ENCODE results near the gene ZNF75A. TPM values are rescaled to one million over a fixed set of nuclear protein-coding genes. Genes with fewer than 3 reads are reported as not detected.

Gene ZNF75A
- total RNA-seq, 4 donors from 2014 or later: 24.0 to 28.2 (median 25.7) TPM

DNA sequence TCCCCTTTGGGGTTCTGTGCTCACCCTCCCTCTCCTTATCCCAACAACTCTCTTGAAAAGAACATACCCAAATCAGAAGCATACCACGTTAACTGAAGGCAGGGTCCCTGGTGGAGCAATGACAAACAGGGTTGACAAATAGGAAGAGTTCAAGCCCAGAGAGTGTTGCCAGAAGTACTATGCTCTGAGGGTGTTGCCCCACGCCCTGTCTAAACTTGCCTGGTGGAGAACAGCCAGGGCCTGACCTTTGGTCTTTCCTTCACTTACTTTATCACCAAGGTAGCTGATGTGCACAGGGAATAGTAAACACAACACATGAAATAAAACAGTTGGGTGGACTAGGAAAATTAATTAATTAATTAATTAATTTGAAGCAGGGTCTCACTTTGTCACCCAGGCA lies 23.3 kb downstream of the ZNF75A start:
- Histone ChIP-seq H3K27me3 (no peaks in the 10 kb centered on the region), H3K9me3 (peaks cover 0 to 85% (median 16%) of the 10 kb centered on the region in 4 donors), H3K4me1 (no peaks in the 10 kb centered on the region), H3K36me3 (peaks cover 0 to 16% (median 0%) of the 10 kb centered on the region in 3 donors), H3K4me3 (no peak overlapping the region), H3K27ac (no peak overlapping the region)
- WGBS, 2 donors: 47 to 63% methylated on average over 2 of the region's 2 CpGs
- no peak for DNase-seq (ENCODE audit: low spot score in 2 of 2)
- TF ChIP-seq, protein P1, sequence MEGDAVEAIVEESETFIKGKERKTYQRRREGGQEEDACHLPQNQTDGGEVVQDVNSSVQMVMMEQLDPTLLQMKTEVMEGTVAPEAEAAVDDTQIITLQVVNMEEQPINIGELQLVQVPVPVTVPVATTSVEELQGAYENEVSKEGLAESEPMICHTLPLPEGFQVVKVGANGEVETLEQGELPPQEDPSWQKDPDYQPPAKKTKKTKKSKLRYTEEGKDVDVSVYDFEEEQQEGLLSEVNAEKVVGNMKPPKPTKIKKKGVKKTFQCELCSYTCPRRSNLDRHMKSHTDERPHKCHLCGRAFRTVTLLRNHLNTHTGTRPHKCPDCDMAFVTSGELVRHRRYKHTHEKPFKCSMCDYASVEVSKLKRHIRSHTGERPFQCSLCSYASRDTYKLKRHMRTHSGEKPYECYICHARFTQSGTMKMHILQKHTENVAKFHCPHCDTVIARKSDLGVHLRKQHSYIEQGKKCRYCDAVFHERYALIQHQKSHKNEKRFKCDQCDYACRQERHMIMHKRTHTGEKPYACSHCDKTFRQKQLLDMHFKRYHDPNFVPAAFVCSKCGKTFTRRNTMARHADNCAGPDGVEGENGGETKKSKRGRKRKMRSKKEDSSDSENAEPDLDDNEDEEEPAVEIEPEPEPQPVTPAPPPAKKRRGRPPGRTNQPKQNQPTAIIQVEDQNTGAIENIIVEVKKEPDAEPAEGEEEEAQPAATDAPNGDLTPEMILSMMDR (IDR thresholded peaks at IDR 0.05): no peak
- TF ChIP-seq EP300 (IDR thresholded peaks at IDR 0.05) (no peak), POLR2A (IDR thresholded peaks at IDR 0.05) (no peak)

DNA sequence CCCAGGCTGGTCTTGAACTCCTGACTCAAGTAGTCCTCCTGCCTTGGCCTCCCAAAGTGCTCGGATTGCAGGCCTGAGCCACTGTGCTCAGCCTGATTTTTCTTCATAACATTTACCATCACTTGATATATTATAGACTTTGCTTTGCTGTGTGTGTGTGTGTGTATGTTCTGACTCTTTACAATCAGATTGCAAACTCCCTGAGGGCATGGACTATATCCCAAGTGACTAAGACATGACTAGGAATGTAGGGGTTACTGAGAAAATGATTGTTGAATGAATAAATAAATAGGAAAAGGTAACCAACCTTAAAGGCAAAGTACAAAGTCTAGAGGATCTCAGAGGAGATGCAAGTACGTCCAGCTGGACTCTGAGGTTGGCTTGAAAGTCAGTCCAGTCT lies 40.7 kb downstream of the ZNF75A start:
- 56 to 63% methylated on average over 2 of the region's 2 CpGs for WGBS, 2 donors

DNA sequence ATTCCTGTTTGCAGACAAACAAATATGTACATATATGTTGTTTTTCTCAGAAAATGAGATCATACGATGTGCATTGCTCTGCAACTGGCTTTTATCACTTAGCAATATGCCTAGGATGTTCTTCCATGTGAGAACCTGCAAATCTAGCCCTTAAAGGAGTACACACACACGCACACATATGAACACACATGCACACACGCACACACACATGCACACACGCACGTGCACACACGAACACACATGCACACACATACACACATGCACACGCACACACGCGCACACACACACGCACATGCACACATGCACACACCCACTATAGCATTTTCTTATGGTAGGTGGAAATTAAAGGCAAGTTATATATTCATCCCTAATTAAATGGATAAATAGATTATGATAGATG lies 42.3 kb downstream of the ZNF75A start:
- H3K36me3 ChIP-seq: no peaks in the 10 kb centered on the region
- H3K4me1 ChIP-seq: no peaks in the 10 kb centered on the region
- TF ChIP-seq EP300 (IDR thresholded peaks at IDR 0.05): no peak
- no peak for TF ChIP-seq POLR2A (IDR thresholded peaks at IDR 0.05)
- TF ChIP-seq, protein P1 (IDR thresholded peaks at IDR 0.05): no peak
- no peak overlapping the region for H3K27ac ChIP-seq
- H3K4me3 ChIP-seq: no peak overlapping the region
- 61 to 71% methylated on average over 10 of the region's 10 CpGs for WGBS, 2 donors
- H3K27me3 ChIP-seq: no peaks in the 10 kb centered on the region
- H3K9me3 ChIP-seq: peaks cover 0 to 18% (median 0%) of the 10 kb centered on the region in 4 donors
- no peak for DNase-seq (ENCODE audit: low spot score in 2 of 2)

More for the DNA sequence above, 40.7 kb downstream of the ZNF75A start:
- H3K27ac ChIP-seq: no peak overlapping the region
- H3K9me3 ChIP-seq: peaks cover 0 to 12% (median 0%) of the 10 kb centered on the region in 4 donors
- no peaks in the 10 kb centered on the region for H3K27me3 ChIP-seq
- no peak for DNase-seq (ENCODE audit: low spot score in 2 of 2)
- H3K36me3 ChIP-seq: no peaks in the 10 kb centered on the region
- H3K4me1 ChIP-seq: no peaks in the 10 kb centered on the region
- TF ChIP-seq, protein P1 (IDR thresholded peaks at IDR 0.05): no peak
- TF ChIP-seq EP300 (IDR thresholded peaks at IDR 0.05) (no peak), POLR2A (IDR thresholded peaks at IDR 0.05) (no peak)
- no peak overlapping the region for H3K4me3 ChIP-seq

DNA sequence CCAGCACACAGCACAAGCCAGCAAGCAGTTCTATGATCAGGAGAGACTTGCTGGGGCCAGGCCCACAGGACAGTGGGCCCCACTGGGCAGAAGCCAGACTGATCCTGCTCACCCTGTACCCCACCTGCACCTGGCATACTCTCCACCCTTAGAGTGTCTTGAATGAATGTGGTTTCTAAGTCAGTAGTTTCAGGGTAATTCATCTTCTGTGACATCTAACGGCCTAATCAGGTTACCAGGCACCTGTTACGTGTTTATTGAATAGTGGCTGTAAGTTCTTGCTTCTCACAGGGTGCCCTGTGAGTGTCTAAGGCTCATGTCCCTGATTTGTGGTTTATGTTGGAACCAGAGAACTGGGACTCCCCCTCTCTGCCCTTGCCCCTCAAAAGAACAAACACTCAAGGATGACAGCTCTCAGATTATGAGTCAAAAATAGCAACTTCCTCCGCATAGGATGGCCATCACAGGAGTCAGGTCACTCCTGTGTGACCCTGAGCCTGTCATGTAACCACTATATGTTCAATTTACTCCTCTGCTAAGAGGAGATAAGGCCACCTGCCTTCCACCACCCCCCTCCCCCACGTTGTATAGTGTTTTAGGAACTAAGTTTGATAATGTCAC lies 43.4 kb downstream of the ZNF75A start:
- Histone ChIP-seq H3K9me3 (peaks cover 0 to 16% (median 0%) of the 10 kb centered on the region in 4 donors), H3K36me3 (no peaks in the 10 kb centered on the region)

DNA sequence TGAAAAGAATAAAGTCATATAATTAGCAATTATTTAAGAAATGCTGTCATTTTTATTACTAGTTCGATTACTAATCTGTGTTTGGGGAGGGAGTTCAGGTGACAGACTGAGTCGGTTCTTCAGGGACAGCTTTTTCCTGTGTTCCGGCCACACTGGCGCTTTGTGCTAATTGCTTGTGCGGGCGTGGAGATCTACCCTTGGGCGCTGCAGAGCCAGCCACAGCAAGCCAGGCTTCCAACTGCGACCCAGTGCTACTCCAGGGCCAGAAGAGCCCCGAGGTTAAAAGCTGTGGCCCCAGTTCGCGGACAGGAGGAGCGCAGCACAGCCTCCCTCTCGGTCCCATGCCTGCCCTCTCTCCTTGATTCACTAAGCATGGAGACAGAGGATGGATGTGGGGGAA lies 43.9 kb downstream of the ZNF75A start:
- Histone ChIP-seq H3K27ac (no peak overlapping the region), H3K27me3 (no peaks in the 10 kb centered on the region), H3K9me3 (peaks cover 0 to 13% (median 0%) of the 10 kb centered on the region in 4 donors), H3K36me3 (no peaks in the 10 kb centered on the region), H3K4me1 (no peaks in the 10 kb centered on the region), H3K4me3 (no peak overlapping the region)
- WGBS, 2 donors: 59 to 69% methylated on average over 13 of the region's 13 CpGs
- no peak for DNase-seq (ENCODE audit: low spot score in 2 of 2)
- TF ChIP-seq, protein P1 (IDR thresholded peaks at IDR 0.05): no peak
- TF ChIP-seq POLR2A (IDR thresholded peaks at IDR 0.05) (no peak), EP300 (IDR thresholded peaks at IDR 0.05) (no peak)

More for the DNA sequence above, 43.4 kb downstream of the ZNF75A start:
- no peak for DNase-seq (ENCODE audit: low spot score in 2 of 2)
- Histone ChIP-seq H3K4me1 (no peaks in the 10 kb centered on the region), H3K27me3 (no peaks in the 10 kb centered on the region), H3K4me3 (no peak overlapping the region), H3K27ac (no peak overlapping the region)
- TF ChIP-seq, protein P1 (IDR thresholded peaks at IDR 0.05): no peak
- TF ChIP-seq POLR2A (IDR thresholded peaks at IDR 0.05) (no peak), EP300 (IDR thresholded peaks at IDR 0.05) (no peak)
- 50 to 51% methylated on average over 4 of the region's 4 CpGs for WGBS, 2 donors

Data from tibial nerve (tissue), 4 donors.